ENCODE measurements around the gene LMAN2L.

GRCh38 chr2:96737251-96737650 lies 2.6 kb downstream of the LMAN2L start:
- no peak for TF ChIP-seq POLR2A (IDR thresholded peaks at IDR 0.05)
- no peak for TF ChIP-seq CTCF (IDR thresholded peaks at IDR 0.05)
